Measurements from ENCODE around the gene PHAX.
"Not testable (repeated sequence)": the region's sequence is repeated elsewhere in the genome, so short reads cannot be mapped to it uniquely, and the experiment has no call there.

The PHAX gene

DNA sequence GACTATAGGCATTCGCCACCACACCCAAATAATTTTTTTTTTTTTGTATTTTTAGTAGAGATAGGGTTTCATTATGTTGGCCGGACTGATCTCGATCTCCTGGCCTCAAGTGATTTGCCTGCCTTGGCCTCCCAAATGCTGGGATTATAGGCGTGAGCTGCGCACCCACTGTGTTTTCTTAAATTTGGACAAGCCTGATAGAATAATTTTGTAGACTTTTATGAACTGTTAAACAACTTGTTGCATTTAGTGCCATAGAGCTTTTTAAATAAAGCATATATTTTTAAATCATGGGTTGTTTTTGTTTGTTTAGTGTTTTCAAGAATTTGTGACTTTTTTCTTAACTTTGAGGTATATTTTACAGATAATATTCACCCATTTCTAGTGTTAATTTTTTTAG lies 4.8 kb downstream of the PHAX start:
- no peak for DNase-seq

DNA sequence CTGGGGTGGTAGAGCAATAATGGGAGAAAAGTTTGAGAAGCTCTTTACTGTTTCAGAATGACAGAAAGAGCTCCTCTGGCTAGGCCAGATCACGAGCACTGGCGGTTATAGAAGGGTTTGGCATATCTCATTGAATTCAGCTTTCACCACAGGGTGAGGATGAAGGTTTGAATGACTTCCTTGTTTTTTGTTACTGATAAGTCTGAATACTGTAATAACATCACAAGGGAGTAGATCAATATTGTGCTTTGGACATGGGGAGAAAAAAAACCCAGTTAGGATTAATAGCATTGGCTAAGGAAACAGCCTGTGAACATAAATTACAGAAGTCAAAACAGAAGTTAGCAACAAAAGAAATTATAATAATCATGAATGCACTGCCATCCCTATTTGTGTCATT lies 9.4 kb downstream of the PHAX start:
- DNase-seq, result no peak

DNA sequence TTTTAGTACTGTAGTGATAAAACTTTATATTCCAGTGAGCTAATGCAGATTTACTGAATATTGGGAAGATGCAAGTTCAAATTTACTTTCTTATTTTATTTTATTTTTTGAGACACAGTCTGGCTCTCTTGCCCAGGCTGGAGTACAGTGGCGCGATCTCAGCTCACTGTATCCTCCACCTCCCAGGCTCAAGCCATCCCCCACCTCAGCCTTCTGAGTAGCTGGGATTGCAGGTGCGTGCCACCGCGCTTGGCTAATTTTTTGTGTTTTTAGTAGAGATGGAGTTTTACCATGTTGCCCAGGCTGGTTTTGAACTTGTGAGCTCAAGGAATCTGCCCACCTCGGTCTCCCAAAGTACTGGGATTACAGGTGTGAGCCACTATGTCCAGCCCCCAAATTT lies 9.9 kb downstream of the PHAX start:
- DNase-seq, result no peak

DNA sequence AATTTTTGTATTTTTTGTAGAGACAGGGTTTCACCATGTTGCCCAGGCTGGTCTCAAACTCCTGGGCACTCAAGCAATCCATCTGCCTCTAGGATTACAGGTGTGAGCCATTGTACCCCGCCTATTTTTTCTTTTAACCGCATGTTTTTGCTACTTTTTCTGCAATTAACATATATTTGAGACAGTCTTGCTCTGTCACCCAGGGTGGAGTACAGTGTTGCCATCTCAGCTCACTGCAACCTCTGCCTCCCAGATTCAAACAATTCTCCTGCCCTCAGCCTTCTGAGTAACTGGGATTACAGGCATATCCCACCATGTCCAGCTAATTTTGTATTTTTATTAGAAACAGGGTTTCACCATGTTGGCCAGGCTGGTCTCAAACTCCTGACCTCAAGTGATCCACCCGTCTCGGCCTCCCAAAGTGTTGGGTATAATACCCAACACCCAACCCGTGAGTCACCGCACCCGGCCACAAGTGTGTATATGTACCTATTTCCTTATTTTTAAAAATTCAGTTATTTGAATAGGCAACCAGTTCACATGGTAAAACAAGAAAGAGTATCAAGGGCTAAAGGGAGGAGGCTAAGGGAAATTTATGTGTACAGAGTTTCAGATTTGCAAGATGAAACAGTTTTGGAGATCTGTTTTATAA lies 13.3 kb downstream of the PHAX start:
- DNase-seq, result no peak

DNA sequence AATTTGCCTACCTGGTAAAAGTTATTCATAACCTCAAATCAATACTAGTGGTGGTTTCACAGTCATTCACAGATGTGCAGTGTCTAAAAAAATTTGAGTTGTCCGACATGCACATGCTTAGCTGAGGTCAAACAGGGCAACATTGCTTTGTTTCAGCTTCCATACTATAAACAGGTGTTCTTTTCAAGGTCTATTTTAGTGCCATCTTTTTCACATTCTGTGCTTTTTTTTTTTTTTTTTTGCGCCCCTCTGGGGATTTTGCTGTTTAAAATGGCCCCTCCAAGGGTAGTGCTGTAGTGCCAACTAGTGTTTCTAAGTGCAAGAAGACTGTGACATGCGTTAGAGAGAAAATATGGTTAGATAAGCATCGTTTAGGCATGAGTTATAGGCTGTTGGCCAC lies 14.5 kb downstream of the PHAX start:
- DNase-seq, result no peak

DNA sequence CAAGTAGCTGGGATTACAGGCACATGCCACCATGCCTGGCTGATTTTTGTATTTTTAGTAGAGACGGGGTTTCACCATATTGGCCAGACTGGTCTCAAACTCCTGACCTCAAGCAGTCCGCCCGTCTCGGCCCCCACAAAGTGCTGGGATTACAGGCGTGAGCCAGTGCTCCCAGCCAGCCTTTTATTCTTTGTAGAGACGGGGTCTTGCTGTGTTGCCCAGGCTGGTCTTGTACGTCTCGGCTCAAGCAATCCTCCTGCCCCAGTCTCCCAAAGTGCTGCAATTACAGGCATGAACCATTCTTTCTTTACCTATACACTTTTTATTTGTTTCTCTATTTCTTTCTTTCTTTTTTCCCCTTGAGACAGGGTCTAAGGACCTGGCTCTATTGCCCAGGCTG lies 16.9 kb downstream of the PHAX start:
- DNase-seq, result not testable (repeated sequence)

DNA sequence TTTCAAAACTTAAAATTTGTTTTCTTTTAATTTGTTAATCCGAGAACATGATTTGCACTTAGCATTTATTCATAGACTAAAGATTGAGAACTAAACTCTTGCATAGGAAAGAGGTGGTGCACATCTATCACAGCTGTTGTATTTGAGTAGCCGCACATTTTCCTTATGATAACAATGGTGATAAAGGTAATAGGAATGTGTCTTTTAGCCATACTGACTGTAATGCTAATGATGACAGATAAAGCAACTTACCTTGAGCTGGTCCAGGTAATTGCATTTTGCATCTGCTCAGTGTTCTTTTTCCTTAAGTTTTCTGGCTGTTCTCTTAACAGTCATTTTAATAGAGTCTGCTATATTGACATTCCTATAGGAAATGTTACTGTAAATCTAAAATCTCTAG lies 19.0 kb downstream of the PHAX start:
- no peak for DNase-seq

DNA sequence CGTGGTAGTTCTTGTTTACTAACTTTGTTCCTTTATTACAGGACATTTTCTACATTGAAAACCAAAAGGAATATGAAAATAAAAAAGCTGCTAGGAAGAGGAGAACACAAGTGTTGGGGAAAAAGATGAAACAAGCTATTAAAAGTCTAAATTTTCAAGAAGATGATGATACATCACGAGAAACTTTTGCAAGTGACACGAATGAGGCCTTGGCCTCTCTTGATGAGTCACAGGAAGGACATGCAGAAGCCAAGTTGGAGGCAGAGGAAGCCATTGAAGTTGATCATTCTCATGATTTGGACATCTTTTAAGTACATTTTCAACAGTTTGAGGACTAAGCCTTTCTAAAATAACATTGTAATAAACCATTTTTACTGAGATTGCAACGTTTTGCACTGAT lies 23.8 kb downstream of the PHAX start:
- no peak for DNase-seq

DNA sequence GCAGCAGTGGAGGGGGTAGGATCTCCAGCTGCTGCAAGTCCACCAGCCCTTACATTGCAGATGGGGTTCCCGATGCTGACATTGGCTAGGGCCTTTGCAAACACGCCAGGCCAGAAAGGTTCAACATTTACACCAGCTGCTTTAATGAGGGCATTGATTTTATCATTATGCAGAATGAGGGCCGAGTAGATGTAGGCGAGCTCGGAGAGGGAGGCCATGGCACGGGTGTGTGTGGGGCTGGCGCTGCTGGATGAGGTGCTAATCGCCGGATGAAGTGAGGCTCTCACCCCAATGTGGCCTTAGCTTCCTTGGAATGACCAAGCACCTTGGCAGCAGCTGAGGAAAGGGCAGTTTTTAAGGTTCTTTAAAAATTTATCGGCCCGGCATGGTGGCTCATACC lies 27.4 kb downstream of the PHAX start:
- DNase-seq, result no peak

DNA sequence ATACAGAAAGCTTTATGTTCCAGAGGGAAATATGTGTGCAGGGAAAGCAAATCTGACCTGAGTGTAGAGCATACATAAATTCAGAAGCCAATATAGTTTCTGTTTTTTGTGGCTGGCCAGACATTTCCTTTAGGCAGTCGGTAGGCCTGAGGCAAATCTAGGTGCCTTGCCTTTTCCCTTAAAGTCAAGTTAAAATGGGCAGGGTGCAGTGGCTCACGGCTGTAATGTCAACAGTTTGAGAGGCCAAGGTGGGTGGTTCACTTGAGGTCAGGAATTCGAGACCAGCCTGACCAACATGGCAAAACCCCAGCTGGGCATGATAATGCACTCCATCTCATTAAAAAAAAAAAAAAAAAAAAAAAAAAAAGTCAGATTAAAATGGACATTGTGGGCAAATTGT lies 31.2 kb downstream of the PHAX start:
- no peak for DNase-seq

DNA sequence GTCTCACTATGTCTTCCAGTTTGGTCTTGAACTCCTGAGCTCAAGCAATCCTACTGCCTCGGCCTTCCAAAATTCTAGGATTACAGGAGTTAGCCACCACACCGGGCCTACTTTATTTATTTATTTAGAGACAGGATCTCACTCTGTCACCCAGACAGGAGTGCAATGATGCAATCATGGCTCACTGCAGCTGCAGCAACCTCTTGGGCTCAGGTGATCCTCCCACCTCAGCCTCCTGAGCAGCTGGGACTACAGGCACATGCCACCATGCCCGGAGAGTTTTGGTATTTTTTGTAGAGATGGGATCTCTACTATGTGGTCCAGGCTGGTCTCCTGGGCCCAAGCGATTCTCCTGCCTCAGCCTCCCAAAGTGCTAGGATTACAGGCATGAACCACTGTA lies 32.8 kb downstream of the PHAX start:
- DNase-seq, result no peak

DNA sequence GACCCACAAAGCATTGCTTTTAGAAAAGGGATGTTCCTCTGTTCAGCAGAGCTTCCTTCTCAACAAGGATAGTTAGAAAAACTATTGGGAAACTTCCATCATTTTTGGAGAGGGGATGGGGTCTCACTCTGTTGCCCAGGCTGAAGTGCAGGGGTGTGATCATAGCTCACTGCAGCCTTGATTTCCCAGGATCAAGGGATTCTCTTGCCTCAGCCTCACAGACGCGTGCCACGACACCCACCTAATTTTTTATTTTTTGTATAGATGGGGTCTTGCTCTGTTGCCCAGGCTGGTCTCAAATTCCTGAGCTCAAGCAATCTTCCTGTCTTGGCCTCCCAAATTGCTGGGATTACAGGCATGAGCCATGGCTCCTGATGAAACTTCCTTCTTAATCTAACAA lies 34.8 kb downstream of the PHAX start:
- DNase-seq, result no peak

DNA sequence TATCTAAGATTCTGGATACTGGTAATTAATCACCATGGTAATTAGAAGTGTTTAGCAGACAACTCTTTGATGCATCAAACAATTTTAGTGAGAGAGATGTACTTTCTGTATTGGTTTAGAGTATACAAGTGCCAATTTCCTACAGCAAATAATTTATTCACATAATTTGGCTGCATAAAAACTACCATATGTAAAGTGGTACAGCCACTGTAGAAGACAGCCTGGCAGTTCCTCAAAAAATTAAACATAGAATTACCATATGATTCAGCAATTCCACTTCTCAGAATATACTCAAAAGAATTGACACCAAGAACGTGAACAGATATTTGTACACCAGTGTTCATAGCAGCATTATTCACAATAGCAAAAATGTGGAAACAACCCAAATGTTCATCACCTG lies 36.2 kb downstream of the PHAX start:
- no peak for DNase-seq

DNA sequence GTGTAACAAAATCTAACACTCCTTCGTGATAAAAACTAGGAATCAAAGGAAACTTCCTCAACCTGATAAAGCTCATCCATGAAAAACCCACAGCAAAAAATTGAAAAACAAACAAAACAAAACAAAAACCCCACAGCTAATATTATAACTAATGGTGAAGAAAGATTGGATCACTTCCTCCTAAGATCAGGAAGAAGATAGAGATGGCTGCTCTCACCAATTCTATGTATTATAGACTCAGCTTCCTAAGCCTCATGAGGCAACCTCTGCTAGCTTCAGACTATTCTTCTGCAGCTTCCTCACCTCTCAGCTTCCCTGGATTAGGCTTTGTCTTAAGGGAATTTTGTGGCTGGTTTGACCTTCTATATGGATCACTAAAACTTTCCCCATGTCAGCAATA lies 40.1 kb downstream of the PHAX start:
- DNase-seq, result no peak

DNA sequence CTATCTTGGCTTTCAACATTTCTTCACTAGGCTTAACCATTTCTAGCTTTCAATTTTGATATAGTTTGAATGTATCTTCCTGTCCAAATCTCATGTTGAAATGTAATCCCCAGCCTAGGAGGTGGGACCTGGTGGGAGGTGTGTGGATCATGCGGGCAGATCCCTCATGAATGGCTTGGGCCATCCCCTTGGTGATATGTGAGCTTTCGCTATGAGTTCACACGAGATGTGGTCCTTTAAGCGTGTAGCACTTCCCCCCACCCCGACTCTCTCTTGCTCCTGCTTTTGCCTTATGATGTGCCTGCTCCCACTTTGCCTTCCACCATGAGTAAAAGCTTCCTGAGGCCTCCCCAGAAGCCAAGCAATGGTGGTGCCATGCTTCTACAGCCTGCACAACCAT lies 40.6 kb downstream of the PHAX start:
- no peak for DNase-seq

DNA sequence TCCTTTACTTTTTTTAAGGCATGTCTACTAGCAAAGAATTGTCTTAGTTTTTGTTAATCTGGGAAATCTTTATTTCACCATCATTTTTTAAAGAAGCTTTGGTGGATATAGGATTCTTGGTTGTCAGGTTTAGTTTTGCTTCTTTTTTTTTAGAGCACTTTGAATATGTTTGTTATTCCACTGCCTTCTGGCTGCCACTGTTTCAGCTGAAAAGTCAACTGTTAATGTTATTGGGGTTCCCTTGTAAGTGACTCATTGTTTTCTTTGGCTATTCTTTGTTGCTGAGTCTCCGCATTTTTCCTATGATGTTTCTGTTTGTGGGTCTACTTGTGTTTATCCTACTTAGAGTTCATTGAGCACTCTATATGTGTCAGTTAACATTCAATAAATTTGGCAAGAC lies 44.4 kb downstream of the PHAX start:
- DNase-seq, result no peak

DNA sequence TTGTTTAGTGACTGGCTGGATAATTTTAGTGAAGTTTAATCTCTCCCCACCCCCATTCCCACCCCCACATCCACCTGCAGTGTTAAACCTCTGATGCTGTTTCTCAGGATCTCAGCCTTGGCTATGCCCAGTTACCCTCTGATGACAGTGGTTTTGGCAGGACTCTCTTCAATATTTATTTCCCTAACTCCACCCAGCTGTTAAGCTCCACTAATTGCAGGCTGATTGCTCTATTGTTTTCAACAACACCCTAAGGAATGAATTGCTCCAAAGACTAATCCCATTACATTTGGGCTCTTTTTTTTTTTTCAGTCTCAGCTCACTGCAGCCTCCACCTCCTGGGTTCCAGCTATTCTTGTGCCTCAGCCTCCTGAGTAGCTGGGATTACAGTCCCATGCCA lies 46.3 kb downstream of the PHAX start:
- DNase-seq, result no peak

DNA sequence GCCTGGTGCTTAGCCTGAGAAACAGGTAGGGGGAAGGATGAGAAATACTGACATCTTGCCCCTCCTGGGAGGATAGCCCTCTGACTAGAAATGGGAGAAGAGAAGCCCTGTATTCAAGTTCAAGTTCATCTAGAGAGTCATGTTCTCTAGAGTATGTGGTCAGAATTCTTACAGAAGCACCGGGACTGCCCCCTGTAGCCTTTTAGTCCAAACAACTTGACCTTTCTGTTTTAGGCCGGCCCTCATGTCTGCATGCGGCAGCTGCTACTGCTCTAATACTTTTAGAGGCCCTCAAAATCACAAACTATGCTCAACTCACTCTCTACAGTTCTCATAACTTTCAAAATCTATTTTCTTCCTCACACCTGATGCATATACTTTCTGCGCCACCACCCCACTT lies 47.7 kb downstream of the PHAX start:
- no peak for DNase-seq

DNA sequence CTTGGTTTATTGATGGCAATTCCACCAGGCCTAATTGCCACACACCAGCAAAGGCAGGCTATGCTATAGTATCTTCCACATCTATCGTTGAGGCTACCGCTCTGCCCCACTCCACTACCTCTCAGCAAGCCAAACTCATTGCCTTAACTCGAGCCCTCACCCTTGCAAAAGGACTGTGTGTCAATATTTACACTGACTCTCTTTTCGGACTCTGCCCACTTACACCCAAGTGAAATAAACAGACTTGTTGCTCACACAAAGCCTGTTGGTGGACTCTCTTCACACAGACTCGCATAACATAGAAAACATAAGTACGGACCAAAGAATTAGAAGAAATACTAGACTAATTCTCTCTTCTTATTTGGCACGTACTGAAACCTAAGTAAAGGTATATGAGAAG lies 48.3 kb downstream of the PHAX start:
- DNase-seq, result not testable (repeated sequence)

DNA sequence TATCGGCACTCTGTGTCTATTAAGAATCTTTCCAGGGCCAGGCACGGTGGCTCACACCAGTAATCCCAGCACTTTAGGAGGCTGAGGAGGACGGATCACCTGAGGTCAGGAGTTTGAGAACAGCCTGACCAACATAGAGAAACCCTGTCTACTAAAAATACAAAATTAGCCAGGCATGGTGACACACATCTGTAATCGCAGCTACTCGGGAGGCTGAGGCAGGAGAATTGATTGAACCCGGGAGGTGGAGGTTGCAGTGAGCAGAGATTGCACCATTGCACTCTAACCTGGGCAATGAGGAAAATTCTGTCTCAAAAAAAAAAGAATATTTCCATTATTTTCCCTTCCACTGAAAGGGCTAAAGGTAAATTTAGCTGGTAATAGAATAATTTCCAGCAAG lies 49.0 kb downstream of the PHAX start:
- not testable (repeated sequence) for DNase-seq

DNA sequence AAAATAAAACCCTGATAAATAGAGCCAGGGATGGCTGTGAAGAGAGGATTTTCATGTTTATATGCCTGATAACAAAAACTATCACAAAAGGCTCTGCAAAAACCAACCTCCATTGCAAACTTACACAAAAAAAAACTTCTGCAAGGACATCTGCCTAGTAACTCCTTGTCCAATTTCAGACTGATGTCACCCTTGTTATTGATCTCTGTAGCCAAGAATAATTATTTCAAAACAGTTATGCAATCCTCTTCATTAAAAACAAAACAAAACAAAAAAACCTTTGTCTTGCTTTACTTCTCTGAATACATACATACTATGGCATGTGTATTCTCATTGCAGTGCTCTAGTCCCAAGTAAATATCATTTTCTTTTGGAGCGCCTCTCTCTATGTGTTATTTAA lies 49.7 kb downstream of the PHAX start:
- no peak for DNase-seq

DNA sequence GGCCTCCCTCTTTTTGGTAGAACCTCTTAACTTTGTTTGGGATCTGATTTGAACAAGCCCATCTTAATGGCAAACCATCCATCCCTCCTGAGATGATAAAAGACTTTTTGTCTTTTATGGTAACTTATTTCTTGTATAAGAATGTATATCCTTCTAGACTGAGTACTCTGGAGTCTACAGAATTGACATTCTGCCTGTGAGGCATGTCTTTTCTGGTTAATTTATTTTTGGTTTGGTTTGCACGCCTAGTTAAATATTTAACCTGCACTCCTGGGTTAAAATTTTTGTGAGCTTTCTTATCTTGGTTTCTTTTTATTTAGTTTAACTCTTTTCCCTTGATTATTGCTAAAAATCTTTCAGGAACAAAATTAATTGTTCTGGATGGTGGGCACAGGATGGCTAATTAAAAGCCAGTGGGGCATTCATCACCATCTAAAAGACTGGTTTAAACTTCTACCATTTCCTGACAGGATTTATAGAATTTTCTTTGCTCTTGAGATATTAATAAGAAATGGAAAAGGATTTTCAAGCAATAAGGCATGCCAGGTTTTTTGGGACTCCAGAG lies 50.3 kb downstream of the PHAX start:
- DNase-seq, result no peak

DNA sequence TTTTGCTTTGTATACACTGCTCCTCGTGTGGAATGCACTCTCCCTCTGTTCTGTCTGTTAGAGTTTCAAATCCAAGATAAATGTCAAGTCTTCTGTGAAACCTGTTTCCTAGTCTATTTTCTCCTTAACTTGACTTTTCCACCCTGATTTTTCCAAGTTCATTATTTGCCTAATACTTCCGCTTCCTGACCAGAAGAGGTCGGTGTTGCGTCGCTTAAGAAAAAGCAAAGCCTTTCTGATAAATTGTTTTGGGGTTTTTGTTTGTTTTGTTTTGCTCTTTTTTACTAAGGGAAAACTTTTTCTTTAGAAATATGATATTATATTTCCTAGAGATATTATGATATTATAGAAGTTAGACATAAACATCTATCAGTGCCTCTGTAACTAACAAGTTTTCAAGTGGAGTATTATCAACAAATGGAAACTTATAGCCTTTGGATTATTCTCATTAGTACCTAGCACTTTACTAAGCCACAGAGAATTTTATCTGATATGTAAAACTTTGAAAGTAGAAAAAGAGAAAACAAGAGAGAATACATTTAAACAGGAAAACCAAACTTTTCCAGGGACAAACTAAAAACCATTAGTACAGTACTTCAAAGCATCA lies 55.8 kb downstream of the PHAX start:
- DNase-seq, result no peak

DNA sequence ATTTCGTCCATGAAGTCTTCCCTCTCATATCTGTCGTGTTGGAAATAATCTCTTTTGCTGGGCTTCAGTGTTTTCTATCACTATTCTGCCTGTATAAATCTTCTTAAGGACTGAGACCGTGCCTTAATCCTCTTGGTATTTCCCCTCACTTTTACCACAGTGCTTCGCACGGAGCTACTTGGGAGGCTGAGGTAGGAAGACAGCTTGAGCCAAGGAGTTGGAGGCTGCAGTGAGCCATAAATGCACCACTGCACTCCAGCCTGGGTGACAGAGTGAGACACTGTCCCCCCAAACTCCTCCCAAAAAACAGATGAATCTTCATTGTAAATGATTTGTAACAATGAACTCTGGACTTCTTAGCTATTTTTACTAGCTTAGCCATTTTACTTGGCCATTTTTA lies 57.8 kb downstream of the PHAX start:
- DNase-seq, result no peak
